Measurements from ENCODE around the gene USP2.

USP2 gene

GRCh38 chr11:119320240-119320775 is 61.2 kb downstream of the USP2 start:
- Histone ChIP-seq H3K4me1 (peaks cover 90% of the 10 kb centered on the region), H3K27me3 (no peaks in the 10 kb centered on the region), H3K9ac (peak overlapping the region; percentile 75), H3K36me3 (no peaks in the 10 kb centered on the region), H4K20me1 (peaks cover 13% of the 10 kb centered on the region), H3K4me3 (peak overlapping the region; percentile 80), H3K27ac (peak overlapping the region; percentile 89), H3K4me2 (peak overlapping the region; percentile 99), H3K9me3 (no peaks in the 10 kb centered on the region)
- no peak for TF ChIP-seq Cebpa-rat (IDR thresholded peaks at IDR 0.05)

GRCh38 chr11:119319700-119320239 is 61.7 kb downstream of the USP2 start:
- peak overlapping the region; percentile 89 for H3K27ac ChIP-seq
- peaks cover 18% of the 10 kb centered on the region for H4K20me1 ChIP-seq
- H3K36me3 ChIP-seq = peaks cover 3% of the 10 kb centered on the region
- peak overlapping the region; percentile 72 for H3K9ac ChIP-seq
- H3K9me3 ChIP-seq = no peaks in the 10 kb centered on the region
- no peaks in the 10 kb centered on the region for H3K27me3 ChIP-seq
- no peak for TF ChIP-seq Cebpa-rat (IDR thresholded peaks at IDR 0.05)
- peak overlapping the region; percentile 80 for H3K4me3 ChIP-seq
- H3K4me1 ChIP-seq = peaks cover 90% of the 10 kb centered on the region
- H3K4me2 ChIP-seq = peak overlapping the region; percentile 99

- TF ChIP-seq Cebpa-rat (IDR thresholded peaks at IDR 0.05) = no peak
- Histone ChIP-seq H3K4me3 (peak overlapping the region; percentile 80), H3K27me3 (no peaks in the 10 kb centered on the region), H3K4me1 (peaks cover 90% of the 10 kb centered on the region), H3K9me3 (no peaks in the 10 kb centered on the region), H3K27ac (peak overlapping the region; percentile 89), H4K20me1 (peaks cover 24% of the 10 kb centered on the region), H3K4me2 (peak overlapping the region; percentile 99), H3K9ac (peak overlapping the region; percentile 72), H3K36me3 (peaks cover 9% of the 10 kb centered on the region)
These were observed 62.3 kb downstream of the USP2 start for GRCh38 chr11:119319136-119319699.

GRCh38 chr11:119318240-119319135 is 63.0 kb downstream of the USP2 start:
- Histone ChIP-seq H4K20me1 (peaks cover 31% of the 10 kb centered on the region), H3K4me2 (peak overlapping the region; percentile 99), H3K27me3 (no peaks in the 10 kb centered on the region), H3K9ac (peak overlapping the region; percentile 72), H3K9me3 (no peaks in the 10 kb centered on the region), H3K4me3 (peak overlapping the region; percentile 80), H3K4me1 (peaks cover 85% of the 10 kb centered on the region), H3K36me3 (peaks cover 16% of the 10 kb centered on the region), H3K27ac (peak overlapping the region; percentile 89)
- TF ChIP-seq Cebpa-rat (IDR thresholded peaks at IDR 0.05) = no peak

- TF ChIP-seq Cebpa-rat (IDR thresholded peaks at IDR 0.05) = peak; percentile 49; the same call in 1 of the 2 replicates
- H3K4me1 ChIP-seq = peaks cover 77% of the 10 kb centered on the region
- H3K4me3 ChIP-seq = peak overlapping the region; percentile 80
- H4K20me1 ChIP-seq = peaks cover 39% of the 10 kb centered on the region
- no peaks in the 10 kb centered on the region for H3K27me3 ChIP-seq
- peak overlapping the region; percentile 99 for H3K4me2 ChIP-seq
- H3K9ac ChIP-seq = peak overlapping the region; percentile 72
- H3K27ac ChIP-seq = peak overlapping the region; percentile 89
- no peaks in the 10 kb centered on the region for H3K9me3 ChIP-seq
- peaks cover 24% of the 10 kb centered on the region for H3K36me3 ChIP-seq
These were observed 63.8 kb downstream of the USP2 start for GRCh38 chr11:119317592-119318239.

- no peak for TF ChIP-seq Cebpa-rat (IDR thresholded peaks at IDR 0.05)
- Histone ChIP-seq H3K4me2 (peak within 1 kb of the TSS; percentile 99), H3K9ac (peak within 1 kb of the TSS; percentile 89), H3K27me3 (no peaks in the 10 kb centered on the region), H3K36me3 (peaks cover 31% of the 10 kb centered on the region), H3K4me3 (peak within 1 kb of the TSS; percentile 80), H3K9me3 (no peaks in the 10 kb centered on the region), H3K4me1 (peaks cover 69% of the 10 kb centered on the region), H4K20me1 (peaks cover 45% of the 10 kb centered on the region), H3K27ac (peak within 1 kb of the TSS; percentile 89)
These were observed 64.5 kb downstream of the USP2 start, which contains the start of gene MCAM for GRCh38 chr11:119316729-119317591. TSS of gene MCAM (minus strand) at chr11:119317130. CDS start at chr11:119317101, 29 bp downstream.

GRCh38 chr11:119316016-119316728 is 65.3 kb downstream of the USP2 start:
- Histone ChIP-seq H3K9ac (peak overlapping the region; percentile 89), H3K36me3 (peaks cover 39% of the 10 kb centered on the region), H3K4me3 (peak overlapping the region; percentile 80), H3K27me3 (no peaks in the 10 kb centered on the region), H3K27ac (peak overlapping the region; percentile 87), H4K20me1 (peaks cover 45% of the 10 kb centered on the region), H3K4me1 (peaks cover 62% of the 10 kb centered on the region), H3K4me2 (peak overlapping the region; percentile 99), H3K9me3 (no peaks in the 10 kb centered on the region)
- no peak for TF ChIP-seq Cebpa-rat (IDR thresholded peaks at IDR 0.05)
